Stimulated activated CD8-positive, alpha-beta memory T cell treated with anti-CD3 and anti-CD28 coated beads, Interleukin-12 subunit alpha, Interleukin-12 subunit beta, amount 100 ng/mL, for 4 hours (primary cell): ENCODE measurements around the gene FAAP20.
"Not testable (repeated sequence)": the region's sequence is repeated elsewhere in the genome, so short reads cannot be mapped to it uniquely, and the experiment has no call there.

Experiments used
- DNase-seq: peaks from one replicate; pipeline ENCODE4 v3.0.0-alpha.2; 2020; ENCODE audit warnings: low read depth

Gene FAAP20

GRCh38 chr1:2156866-2157265, 37.7 kb downstream of the FAAP20 start:
- DNase-seq = no peak

DNA sequence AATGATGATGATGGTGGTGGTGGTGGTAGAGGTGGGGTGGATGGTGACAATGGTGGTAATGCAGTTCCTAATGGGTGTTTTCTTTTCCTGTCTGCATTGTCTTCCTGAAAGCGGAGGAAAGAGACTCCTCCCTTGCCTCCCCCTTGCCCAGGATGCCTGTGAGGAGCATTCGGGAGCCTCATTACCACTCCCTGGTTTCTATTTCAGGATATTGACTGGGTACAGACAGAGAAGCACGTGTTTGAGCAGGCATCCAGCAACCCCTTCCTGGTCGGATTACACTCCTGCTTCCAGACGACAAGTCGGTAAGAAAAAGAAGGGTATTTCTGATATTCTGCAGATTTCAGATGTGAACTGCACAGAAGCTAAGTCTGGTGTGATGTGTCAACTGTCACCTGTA, 38.8 kb downstream of the FAAP20 start:
- no peak for DNase-seq

DNA sequence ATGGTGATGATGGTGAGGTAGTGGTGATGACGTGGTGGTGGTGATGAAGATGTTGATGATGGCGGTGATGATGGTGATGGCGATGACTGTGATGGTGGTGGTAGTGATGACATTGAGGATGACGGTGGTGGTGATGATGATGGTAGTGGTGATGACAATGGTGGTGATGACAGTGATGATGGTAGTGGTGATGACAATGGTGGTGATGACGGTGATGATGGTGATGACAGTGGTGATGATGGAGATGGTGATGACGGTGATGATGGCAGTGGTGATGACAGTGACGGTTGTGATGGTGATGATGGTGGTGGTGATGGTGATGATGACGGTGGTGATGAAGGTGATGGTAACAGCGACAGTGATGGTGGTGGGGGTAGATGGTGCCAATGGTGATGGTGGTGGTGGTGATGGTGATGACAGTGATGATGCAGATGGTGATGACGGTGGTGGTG, 39.4 kb downstream of the FAAP20 start:
- no peak for DNase-seq

DNA sequence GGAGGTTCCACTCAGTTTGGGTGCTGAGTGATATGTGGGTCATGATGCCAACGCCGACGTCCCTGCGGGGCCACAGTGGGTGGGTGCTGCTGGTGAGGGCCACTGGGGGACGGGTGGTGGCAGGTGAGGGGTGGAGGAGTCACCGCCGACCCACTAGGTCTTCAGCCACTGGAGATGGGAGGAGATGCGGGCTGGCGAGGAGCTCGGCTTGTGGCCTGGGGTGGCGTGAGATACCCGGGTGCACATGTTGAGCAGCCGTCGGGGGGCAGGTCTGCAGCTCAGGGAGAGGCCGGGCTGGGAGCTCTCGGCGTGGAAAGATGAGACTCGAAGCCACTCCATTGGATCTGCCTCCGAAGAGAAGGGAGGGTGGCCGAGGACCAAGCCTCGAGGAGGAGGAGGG, 40.5 kb downstream of the FAAP20 start:
- no peak for DNase-seq

- no peak for DNase-seq
Observed at GRCh38 chr1:2152954-2153353, 41.6 kb downstream of the FAAP20 start.

DNA sequence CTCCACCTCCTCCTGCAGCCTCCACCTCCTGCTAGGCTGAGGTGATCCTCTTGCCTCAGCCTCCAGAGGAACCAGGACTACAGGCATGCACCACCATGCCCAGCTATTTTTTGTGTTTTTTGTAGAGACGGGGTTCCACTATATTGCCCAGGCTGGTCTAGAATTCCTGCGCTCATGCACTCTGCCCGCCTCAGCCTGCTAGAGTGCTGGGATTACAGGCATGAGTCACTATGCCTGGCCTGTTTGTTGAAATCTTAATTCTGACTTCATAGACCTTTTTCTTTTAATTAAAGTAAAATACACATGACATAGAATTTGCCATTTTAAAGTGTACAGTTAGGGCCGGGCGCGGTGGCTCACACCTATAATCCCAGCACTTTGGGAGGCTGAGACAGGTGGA, 42.7 kb downstream of the FAAP20 start:
- no peak for DNase-seq

- DNase-seq = no peak
Observed at GRCh38 chr1:2151252-2151651, 43.3 kb downstream of the FAAP20 start.

DNA sequence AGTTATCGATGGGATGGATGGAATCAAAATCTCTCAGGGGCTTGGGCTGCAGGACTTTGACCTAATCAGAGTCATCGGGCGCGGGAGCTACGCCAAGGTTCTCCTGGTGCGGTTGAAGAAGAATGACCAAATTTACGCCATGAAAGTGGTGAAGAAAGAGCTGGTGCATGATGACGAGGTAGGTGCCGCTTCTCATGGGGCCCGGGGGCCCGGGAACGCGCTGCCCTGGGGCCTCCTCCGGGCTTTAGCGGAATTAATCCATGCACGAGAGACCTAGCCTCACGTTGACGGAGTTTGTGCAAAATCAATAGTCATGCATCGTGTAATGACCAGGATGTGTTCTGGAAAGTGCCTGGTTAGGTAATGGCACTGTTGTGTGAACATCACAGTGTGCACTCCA, 43.8 kb downstream of the FAAP20 start:
- DNase-seq = no peak

- DNase-seq = no peak
Observed at GRCh38 chr1:2148691-2149090, 45.9 kb downstream of the FAAP20 start.

DNA sequence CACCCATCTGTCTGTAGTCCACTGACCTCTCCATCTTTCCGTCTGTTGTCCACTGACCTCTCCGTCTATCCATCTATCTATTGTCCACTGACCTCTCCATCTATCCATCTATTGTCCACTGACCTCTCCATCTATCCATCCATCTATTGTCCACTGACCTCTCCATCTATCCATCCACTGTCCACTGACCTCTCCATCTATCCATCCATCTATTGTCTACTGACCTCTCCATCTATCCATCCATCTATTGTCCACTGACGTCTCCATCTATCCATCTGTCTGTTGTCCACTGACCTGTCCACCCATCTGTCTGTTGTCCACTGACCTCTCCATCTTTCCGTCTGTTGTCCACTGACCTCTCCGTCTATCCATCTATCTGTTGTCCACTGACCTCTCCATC, 46.7 kb downstream of the FAAP20 start:
- DNase-seq = not testable (repeated sequence)

- DNase-seq = no peak
Observed at GRCh38 chr1:2146836-2147517, 47.6 kb downstream of the FAAP20 start.

- DNase-seq = no peak
Observed at GRCh38 chr1:2145946-2146835, 48.4 kb downstream of the FAAP20 start.

GRCh38 chr1:2144501-2145090, 50.0 kb downstream of the FAAP20 start:
- no peak for DNase-seq

DNA sequence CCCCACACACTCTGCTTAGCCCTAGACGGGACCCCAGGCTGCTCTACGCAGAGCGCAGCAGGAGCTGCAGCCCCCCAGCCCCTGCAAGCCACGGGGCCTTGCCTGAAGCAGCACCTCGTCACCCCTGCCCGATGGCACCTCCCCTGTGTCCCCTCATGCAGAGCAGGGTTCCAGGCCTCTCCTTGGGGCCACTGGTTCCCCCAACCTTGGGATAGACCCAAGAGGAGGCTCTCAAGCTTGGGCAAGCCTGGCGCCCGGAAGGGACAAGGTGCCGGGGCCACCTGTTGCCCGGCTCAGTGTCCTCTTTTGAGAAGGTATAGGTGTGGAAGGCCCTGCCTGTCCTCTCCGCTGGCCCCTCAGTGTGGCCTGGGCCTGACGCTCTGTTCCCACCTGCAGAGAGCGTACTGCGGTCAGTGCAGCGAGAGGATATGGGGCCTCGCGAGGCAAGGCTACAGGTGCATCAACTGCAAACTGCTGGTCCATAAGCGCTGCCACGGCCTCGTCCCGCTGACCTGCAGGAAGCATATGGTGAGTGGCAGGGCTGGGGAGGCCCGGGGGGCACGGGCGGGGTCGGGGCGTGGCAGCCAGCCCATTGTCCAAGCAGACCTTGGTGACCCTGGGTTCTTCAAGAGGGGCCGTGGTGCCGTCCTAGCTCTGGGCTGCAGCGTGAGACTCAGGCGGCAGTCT, 50.6 kb downstream of the FAAP20 start:
- no peak for DNase-seq

GRCh38 chr1:2141025-2141424, 53.5 kb downstream of the FAAP20 start:
- DNase-seq = no peak
